Activated B cell treated with CpG ODN at 0.5 μM for 24 hours (primary cell): Measurements from ENCODE around the gene TMEM108. TPM values are rescaled to one million over a fixed set of nuclear protein-coding genes. Genes with fewer than 3 reads are reported as not detected.

Experiments
- ATAC-seq: fragments of 200-7000 bp; cut with Tn5 transposase; one replicate; pipeline ENCODE4 v1.10.0; 2021; ENCODE audit warnings: low read depth, mild to moderate bottlenecking, moderate library complexity
- CTCF ChIA-PET: fragments of 350-600 bp; sonication (Branson Sonifier 250); formaldehyde crosslinking; loops from one replicate; lab custom pipeline; 2021; ENCODE audit warnings: antibody characterized with exemption; lab: Charles Lee
- POLR2A ChIA-PET: fragments of 350-600 bp; sonication (Branson Sonifier 250); formaldehyde crosslinking; loops from one replicate; lab custom pipeline; 2021; ENCODE audit warnings: antibody characterized with exemption; lab: Charles Lee
- DNase-seq: peaks from one replicate; pipeline ENCODE4 v3.0.0; 2022
- H3K27ac Mint-ChIP-seq: one replicate; pipeline ENCODE4 v1.8.0; 2020; ENCODE audit warnings: mixed read lengths
- H3K27me3 Mint-ChIP-seq: one replicate; pipeline ENCODE4 v1.8.0; 2021; ENCODE audit warnings: mixed read lengths
- H3K36me3 Mint-ChIP-seq: one replicate; pipeline ENCODE4 v1.8.0; 2021; ENCODE audit warnings: low read depth, mixed read lengths
- H3K4me1 Mint-ChIP-seq: one replicate; pipeline ENCODE4 v1.8.0; 2021; ENCODE audit warnings: mixed read lengths
- H3K4me3 Mint-ChIP-seq: one replicate; pipeline ENCODE4 v1.8.0; 2020; ENCODE audit warnings: mild to moderate bottlenecking, mixed read lengths
- H3K9me3 Mint-ChIP-seq: one replicate; pipeline ENCODE4 v1.8.0; 2020; ENCODE audit warnings: mixed read lengths
- CTCF ChIP-seq: fragments of 200-600 bp; IDR thresholded peaks from one replicate; pipeline ENCODE4 v1.8.0; 2022; ENCODE audit warnings: antibody characterized with exemption, mild to moderate bottlenecking
- intact Hi-C: fragments of 100-400 bp; cut with micrococcal nuclease; formaldehyde crosslinking; loops from one replicate; pipeline ENCODE4 v1.15.1; 2024
- total RNA-seq: library from RNA; stranded (reverse); gene quantifications from 2 replicates; pipeline ENCODE4 v1.2.3, GENCODE V29; 2022

Gene TMEM108
- total RNA-seq, 1 donor from 2014 or later: not detected

GRCh38 chr3:133283958-133284807 lies 246.0 kb downstream of the TMEM108 start:
- no peaks in the 10 kb centered on the region for H3K4me1 Mint-ChIP-seq
- POLR2A ChIA-PET: no interaction called here

GRCh38 chr3:133289322-133289721 lies 251.1 kb downstream of the TMEM108 start:
- DNase-seq: no peak
- H3K4me3 Mint-ChIP-seq: no peak overlapping the region
- H3K9me3 Mint-ChIP-seq: no peaks in the 10 kb centered on the region
- H3K27me3 Mint-ChIP-seq: peaks cover 10% of the 10 kb centered on the region
- CTCF ChIA-PET: no interaction called here
- intact Hi-C loops: no loop called here
- POLR2A ChIA-PET: no interaction called here
- H3K27ac Mint-ChIP-seq: no peak overlapping the region
- no peak for ATAC-seq
- no peaks in the 10 kb centered on the region for H3K36me3 Mint-ChIP-seq
- TF ChIP-seq CTCF: no peak
- H3K4me1 Mint-ChIP-seq: no peaks in the 10 kb centered on the region

More at GRCh38 chr3:133283958-133284807, 246.0 kb downstream of the TMEM108 start:
- H3K27me3 Mint-ChIP-seq: peaks cover 5% of the 10 kb centered on the region
- H3K27ac Mint-ChIP-seq: no peak overlapping the region
- intact Hi-C loops: no loop called here
- H3K4me3 Mint-ChIP-seq: no peak overlapping the region
- TF ChIP-seq CTCF: no peak
- H3K9me3 Mint-ChIP-seq: no peaks in the 10 kb centered on the region
- no peak for ATAC-seq
- no peaks in the 10 kb centered on the region for H3K36me3 Mint-ChIP-seq
- CTCF ChIA-PET: no interaction called here
- DNase-seq: no peak

GRCh38 chr3:133292296-133292695 lies 254.1 kb downstream of the TMEM108 start:
- Mint-ChIP-seq H3K27me3 (peaks cover 10% of the 10 kb centered on the region), H3K36me3 (no peaks in the 10 kb centered on the region), H3K9me3 (no peaks in the 10 kb centered on the region), H3K4me1 (no peaks in the 10 kb centered on the region), H3K27ac (no peak overlapping the region), H3K4me3 (no peak overlapping the region)
- intact Hi-C loops: loop anchor here (10.0 kb wide), 1 partner anchor 333 kb away; no protein-coding TSS in a partner anchor
- ChIA-PET CTCF (no interaction called here), POLR2A (no interaction called here)
- no peak for ATAC-seq
- no peak for DNase-seq
- TF ChIP-seq CTCF: no peak

GRCh38 chr3:133293397-133294110 lies 255.4 kb downstream of the TMEM108 start:
- H3K27ac Mint-ChIP-seq: no peak overlapping the region
- H3K4me3 Mint-ChIP-seq: no peak overlapping the region
- no peak for ATAC-seq
- no peaks in the 10 kb centered on the region for H3K9me3 Mint-ChIP-seq
- ChIA-PET POLR2A (no interaction called here), CTCF (no interaction called here)
- TF ChIP-seq CTCF: no peak
- peaks cover 7% of the 10 kb centered on the region for H3K27me3 Mint-ChIP-seq
- no peak for DNase-seq
- intact Hi-C loops: loop anchor here (10.0 kb wide), 1 partner anchor 331 kb away; no protein-coding TSS in a partner anchor
- H3K36me3 Mint-ChIP-seq: no peaks in the 10 kb centered on the region
- no peaks in the 10 kb centered on the region for H3K4me1 Mint-ChIP-seq

- H3K36me3 Mint-ChIP-seq: no peaks in the 10 kb centered on the region
- intact Hi-C loops: loop anchor here (10.0 kb wide), 1 partner anchor 331 kb away; no protein-coding TSS in a partner anchor
Observed at GRCh38 chr3:133294253-133294652, 256.1 kb downstream of the TMEM108 start.

More at GRCh38 chr3:133294253-133294652, 256.1 kb downstream of the TMEM108 start:
- no peak overlapping the region for H3K27ac Mint-ChIP-seq
- H3K4me3 Mint-ChIP-seq: no peak overlapping the region
- H3K9me3 Mint-ChIP-seq: no peaks in the 10 kb centered on the region
- H3K27me3 Mint-ChIP-seq: peaks cover 4% of the 10 kb centered on the region
- CTCF ChIA-PET: no interaction called here
- no peak for TF ChIP-seq CTCF
- H3K4me1 Mint-ChIP-seq: no peaks in the 10 kb centered on the region
- DNase-seq: no peak
- POLR2A ChIA-PET: no interaction called here
- no peak for ATAC-seq
